NCI-H1436 (cell line): Measurements from ENCODE around the gene PALM3.
"Not testable (repeated sequence)": the region's sequence is repeated elsewhere in the genome, so short reads cannot be mapped to it uniquely, and the experiment has no call there.

Experiments
- DNase-seq: peaks from one replicate; lab custom pipeline; 2025; lab: John Stamatoyannopoulos, UW

The PALM3 gene

DNA sequence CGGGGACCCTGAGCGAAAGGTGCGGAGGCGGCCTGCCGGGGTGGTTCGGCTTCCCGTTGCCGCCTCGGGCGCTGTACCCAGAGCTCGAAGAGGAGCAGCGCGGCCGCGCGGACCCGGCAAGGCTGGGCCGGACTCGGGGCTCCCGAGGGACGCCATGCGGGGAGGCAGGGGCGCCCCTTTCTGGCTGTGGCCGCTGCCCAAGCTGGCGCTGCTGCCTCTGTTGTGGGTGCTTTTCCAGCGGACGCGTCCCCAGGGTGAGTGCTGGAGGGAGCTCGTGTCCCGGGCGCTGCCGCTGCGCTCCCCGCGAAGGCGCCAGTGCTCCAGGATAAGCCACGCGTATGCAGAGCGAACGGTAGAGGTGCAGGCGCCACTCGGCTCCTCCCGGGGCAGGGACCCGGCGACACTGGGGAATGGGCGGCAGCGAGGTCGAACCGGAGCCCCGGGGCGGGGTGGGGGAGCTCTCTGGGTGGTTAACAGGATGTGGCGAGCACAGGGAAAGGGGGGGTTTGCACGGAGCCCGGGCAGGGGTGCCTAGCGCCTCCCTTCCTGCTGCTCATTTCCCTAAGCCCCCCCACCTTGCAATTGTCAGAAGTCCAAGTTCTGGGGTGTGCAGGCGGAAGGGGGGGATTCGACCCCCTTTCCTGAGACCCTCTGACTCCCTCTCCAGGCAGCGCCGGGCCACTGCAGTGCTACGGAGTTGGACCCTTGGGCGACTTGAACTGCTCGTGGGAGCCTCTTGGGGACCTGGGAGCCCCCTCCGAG, 30.0 kb downstream of the PALM3 start, which contains the start of gene IL27RA:
Gene IL27RA, plus strand, starts transcription at position 44 of the 762 bp plus-strand sequence. Its CDS starts 111 bp downstream, at position 155.
- DNase-seq = peak; percentile 36

DNA sequence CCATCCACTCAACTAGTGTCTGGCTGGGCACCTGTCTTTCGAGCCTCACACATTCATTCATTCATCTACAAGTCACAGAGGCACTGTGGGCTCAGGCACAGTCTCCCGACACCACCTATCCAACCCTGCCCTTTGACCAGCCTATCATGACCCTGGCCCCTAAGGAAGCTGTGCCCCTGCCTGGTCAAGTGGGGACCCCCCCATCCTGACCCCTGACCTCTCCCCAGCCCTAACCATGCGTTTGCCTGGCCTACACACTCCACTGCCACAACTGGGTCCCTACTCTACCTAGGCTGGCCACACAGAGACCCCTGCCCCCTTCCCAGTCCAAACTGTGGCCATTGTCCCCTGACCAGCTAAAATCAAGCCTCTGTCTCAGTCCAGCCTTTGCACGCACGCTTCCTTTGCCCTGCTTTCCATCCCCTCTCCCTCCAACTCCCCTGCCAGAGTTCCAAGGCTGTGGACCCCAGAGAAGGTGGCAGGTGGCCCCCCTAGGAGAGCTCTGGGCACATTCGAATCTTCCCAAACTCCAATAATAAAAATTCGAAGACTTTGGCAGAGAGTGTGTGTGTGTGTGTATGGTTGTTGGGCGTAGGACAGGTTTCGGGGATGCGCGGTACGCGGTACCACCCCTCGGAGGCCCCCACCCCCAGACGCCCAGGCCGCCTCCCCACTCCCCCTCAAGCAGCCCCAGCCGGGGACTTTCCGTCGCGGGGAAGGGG, 30.7 kb downstream of the PALM3 start:
- DNase-seq = no peak

DNA sequence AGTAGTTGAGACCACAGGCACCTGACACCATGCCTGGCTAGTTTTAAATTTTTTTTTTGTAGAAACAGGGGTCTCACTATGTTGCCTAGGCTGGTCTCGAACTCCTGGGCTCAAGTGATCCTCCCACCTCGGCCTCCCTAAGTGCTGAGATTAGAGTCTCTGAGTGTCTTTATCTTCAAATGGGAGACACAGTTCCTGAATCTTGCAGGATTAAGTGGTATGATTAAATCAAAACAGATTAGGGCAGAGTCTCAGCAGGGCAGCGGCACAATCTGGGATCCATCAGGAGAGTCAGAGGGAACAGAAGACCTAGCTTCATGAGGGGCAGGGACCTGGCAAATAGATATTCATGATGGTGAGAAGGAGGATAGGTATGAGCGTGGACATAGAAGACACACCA, 33.0 kb downstream of the PALM3 start:
- DNase-seq = no peak

DNA sequence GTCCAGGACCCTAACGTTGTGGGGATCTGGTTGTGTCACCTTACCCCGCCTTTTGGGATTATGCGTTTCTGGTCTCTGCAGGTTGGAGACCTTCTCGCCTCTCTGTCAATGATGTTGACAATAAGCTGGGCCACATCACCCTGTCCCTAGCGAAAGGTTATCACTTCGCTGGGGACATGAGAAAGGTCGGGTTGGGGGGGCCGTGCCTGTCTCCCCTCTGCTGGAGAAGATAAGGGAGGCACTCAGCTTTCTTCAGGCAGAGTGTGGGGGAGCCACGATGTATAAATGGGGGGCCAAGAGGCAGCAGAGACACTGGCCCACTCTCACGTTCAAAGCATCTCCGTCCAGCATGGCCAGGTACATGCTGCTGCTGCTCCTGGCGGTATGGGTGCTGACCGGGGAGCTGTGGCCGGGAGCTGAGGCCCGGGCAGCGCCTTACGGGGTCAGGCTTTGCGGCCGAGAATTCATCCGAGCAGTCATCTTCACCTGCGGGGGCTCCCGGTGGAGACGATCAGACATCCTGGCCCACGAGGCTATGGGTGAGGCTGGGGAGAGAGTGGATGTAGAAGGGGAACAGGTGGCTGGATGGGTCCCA, 33.9 kb downstream of the PALM3 start, which contains the start of gene RLN3:
Gene RLN3, plus strand, starts transcription at position 293 of the 595 bp plus-strand sequence. Its CDS starts 57 bp downstream, at position 350.
- DNase-seq = no peak

DNA sequence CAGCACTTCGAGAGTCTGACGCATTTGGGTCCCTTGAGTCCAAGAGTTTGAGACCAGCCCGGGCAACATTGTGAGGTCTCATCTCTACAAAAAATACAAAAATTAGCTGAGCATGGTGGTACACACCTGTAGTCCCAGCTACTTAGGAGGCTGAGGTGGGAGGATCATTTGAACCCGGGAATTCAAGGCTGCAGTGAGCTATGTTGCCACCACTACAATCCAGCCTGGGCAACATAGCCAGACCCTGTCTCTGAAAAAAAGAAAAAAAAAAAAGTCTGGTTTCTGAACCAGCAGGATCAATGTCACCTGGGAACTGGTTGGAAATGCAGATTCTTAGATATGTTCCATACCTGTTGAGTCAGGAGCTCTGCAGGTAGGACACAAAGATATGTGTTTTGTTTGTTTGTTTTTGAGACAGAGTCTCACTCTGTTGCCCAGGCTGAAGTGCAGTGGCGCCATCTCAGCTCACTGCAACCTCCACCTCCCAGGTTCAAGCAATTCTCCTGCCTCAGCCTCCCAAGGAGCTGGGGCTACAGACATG, 35.2 kb downstream of the PALM3 start:
- not testable (repeated sequence) for DNase-seq

DNA sequence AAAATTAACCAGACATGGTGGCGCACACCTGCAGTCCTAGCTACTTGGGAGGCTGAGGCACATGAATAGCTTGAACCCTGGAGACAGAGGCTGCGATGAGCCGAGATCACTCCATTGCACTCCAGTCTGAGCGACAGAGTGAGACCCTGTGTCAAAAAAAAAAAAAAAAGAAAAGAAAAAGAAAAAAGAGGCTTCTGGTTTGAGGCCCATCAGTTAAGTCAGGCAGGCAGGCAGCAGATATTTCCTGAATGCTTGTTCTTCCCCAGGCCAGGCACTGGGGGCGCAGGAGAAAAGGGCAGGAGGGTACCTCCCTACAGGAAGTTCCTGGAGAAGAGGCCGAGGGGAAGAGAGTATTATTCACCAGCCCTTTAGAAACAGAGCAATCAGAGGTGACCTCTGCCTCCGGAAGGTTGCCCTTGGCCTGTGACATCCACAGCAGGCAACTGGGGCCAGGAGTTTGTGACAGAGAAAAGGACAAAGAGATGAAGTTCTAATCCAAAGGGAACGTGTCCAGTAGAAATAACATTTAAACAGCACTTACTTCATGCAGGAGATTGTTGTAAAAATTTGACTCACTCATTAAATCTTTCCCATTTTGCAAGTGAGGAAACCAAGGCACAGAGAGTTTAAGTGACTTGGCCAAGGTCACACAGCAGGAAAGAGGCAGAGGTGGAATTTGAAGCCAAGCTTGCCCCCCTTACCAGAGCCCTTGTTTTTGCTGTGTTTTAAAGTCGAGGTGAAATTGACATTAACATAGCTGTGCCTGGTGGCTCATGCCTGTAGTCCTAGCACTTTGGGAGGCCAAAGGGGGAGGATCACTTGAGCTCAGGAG, 38.3 kb downstream of the PALM3 start:
- DNase-seq = no peak

DNA sequence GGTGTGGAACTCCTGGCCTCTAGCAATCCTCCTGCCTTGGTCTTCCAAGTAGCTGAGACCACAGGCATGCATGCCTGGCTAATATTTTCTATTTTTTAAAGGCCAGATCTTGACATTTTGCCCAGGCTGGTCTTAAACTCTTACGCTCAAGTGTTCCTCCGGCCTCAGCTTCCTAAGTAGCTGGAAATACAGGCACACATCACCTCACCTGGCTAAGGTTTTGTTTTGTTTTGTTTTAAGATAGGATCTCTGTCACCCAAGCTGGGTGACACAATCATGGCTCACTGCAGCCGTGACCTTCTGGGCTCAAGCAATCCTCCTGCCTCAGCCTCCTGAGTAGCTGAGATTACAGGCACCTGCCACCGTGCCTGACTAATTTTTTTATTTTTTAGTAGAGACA, 39.4 kb downstream of the PALM3 start:
- no peak for DNase-seq

DNA sequence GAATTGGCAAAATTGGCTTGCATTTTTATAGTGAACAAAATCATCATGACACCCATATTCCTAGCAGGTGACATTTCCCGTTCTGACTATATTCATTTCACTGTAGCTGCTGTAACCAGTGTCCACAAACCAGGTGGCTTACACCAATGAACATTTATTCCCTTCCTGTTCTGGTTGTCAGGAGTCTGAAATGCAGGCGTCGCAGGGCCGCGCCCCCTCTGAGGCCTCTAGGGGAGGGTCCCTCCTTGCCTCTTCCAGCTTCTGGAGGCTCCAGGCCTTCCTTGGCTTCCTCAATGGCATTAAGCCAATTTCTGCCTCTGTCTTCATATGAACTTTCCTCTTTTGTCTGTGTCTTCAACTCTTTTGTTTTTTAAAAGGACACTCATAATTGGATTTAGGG, 40.4 kb downstream of the PALM3 start:
- DNase-seq = no peak

DNA sequence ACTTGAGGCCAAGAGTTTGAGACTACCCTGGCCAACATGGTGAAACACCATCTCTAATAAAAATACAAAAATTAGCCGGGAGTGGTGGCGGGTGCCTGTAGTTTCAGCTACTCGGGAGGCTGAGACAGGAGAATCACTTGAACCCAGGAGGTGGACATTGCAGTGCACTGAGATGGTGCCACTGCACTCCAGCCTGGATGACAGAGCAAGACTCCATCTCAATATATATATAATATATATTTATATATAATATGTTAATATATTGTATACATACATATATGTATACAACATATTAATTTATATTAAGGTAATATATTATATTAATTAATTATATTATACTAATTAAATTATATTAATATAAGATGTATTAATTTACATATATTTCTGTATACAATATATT, 42.1 kb downstream of the PALM3 start:
- not testable (repeated sequence) for DNase-seq

DNA sequence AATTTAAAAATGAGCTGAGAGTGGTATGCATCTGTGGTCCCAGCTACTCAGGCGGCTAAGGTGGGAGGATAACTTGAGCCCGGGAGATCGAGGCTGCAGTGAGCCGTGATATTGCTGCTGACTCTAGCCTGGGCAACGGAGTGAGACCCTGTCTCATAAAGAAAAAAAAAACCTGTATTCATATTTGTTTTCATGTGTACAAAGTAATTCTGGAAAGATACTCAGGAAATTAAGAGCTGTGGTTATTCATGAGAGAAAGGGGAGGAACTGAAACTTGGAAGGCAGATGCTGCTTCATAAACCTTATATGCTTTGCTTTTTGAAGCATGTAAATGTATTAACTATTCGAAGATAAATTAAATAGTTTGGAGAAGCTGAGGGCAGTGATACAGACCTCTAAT, 42.8 kb downstream of the PALM3 start:
- no peak for DNase-seq

DNA sequence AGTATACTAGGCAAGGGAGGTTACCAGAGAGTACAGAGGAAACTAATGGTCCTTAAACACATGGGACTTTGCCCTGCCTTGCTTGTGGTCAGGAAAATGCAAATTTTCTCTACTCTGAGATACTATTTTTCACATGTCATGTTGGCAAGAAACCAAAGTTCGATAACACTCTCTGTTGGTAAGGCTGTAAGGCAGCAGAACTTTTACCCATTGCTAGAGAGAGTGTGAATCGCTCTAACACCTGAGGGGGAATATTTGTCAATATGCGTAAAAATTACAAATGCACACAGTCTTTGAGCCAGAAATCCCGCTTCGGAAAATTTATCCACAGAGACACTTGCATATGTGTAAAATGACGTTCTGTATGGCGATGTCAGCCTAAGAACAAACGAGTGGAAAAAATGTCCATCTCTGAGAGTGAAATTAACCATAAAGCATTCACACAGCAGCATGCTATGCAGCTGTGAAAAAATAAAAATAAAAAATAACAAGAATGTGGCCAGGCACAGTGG, 46.3 kb downstream of the PALM3 start:
- no peak for DNase-seq

DNA sequence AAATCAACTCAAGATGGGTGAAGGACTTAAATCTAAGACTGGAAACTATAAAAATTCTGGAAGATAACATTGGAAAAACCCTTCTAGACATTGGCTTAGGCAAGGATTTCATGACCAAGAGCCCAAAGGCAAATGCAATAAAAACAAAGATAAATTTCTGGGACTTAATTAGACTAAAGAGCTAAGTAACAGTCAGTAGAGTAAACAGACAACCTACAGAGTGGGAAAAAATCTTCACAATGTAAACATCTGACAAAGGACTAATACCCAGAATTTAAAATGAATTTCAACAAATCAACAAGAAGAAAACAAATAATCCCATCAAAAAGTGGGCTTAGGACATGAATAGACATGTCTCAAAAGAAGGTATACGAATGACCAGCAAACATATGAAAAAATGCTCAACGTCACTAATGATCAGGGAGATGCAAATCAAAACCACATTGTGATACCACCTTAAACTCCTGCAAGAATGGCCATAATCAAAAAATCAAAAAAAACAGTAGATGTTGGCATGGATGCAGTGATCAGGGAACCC, 49.4 kb downstream of the PALM3 start:
- DNase-seq = no peak

DNA sequence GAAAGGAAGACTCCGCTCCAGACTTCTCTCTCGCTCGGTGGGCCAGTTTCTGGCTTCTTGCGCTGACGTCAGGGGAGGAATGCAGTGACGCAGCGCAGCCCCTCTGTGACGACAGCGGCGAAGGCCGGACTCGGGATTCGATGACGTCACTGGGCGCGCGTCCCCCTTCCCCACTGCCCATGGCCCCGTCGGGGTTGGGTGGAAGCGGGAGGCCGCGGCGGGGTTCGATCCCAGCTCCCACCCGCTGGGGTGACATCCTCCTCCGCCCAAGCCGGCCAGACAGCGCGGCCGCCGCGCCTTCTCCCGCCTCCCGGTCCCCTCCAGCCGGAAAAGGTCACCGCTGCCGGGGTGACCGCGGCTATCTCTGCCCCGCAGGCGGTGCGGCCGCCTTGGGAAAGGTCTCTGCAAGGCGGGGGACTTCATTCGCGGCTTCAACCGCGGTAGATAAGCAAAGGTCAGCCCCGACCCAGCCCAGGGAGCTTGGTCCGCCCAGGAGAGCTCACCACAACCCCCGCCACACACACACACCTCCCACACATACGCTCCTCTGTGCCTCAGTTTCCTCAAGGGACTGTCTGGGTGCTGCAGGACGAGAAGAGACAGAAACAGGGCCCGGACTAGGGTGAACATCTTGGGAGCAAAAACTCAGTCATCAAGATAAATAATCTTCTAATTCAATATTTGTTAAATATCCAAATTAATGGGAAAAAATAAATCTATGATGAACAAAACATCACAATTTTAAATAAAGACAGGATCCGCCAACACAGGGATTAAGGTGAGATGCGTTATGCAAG, 54.9 kb downstream of the PALM3 start:
- DNase-seq = peak; percentile 93

DNA sequence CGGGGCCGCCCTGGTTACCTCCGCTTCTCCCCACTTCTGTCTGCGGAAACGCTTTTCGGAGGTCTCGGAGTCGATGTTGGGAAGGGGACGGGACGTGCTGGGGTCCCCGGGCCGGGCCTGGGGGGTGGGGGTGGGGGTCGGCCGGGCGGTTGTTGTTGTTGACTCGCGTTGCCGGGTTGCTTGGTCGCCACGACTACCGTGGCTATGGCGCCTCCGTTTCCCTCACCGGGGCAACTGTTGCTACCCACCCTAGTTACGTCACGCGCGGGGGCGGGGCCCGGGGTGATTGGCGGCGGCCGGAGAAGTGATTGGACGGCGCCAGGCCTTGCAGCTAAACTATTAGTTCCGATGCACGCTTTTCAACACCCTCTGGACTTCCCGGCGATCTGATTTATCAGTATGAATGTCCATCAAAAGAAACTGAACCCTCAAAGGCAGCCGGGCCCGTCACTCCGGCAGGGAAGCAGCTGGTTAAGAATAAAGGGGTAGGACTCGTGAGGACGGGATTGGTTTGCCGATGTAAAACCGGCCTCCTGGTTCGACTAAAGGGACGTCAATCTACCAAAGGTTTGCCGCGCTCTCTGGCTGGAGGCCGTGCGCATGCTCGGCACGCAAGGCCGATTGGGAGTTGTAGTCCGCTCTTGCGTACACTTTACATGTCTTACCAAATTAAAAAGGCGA, 55.7 kb downstream of the PALM3 start, which contains the start of gene RFX1:
Gene RFX1, minus strand, starts transcription at position 236 of the 681 bp plus-strand sequence. CDS start 12,477 bp downstream, outside the sequence.
- peak; percentile 99 for DNase-seq

DNA sequence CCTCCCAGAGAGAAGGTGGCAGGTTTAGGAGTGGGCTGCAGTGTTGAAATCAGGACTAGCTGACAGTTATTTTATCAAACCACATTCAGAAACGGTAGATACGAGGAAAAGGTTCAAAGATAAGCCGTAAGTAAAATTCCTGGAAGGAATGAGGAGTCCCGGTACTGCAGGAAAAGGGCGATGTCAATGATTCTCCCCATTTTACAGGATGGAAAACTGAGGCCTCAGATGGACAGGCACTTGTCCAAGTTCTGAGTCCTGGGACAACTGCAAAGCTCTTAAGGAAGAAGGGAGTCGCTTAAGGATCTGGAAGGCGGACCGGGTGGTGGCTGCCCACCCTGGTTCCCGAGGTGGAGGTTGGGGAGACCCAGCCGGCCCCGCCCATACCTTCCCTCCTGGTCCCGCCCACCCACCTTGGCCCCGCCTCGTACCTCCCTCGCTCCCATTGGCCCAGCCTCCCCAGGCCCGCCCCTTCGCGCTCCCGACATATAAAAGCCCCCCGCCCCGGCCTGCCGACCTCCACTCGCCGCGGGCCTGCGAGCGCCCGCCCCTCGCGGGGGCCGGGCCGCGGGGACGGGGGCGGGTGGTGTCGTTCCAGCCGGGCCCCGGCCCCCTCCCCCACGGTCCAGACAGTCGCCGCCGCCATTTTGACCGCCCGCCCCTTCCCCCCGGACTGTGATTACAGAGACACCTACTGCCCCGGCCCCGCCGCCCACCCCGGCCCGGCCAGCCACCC, 56.4 kb downstream of the PALM3 start:
- DNase-seq = peak; percentile 87

DNA sequence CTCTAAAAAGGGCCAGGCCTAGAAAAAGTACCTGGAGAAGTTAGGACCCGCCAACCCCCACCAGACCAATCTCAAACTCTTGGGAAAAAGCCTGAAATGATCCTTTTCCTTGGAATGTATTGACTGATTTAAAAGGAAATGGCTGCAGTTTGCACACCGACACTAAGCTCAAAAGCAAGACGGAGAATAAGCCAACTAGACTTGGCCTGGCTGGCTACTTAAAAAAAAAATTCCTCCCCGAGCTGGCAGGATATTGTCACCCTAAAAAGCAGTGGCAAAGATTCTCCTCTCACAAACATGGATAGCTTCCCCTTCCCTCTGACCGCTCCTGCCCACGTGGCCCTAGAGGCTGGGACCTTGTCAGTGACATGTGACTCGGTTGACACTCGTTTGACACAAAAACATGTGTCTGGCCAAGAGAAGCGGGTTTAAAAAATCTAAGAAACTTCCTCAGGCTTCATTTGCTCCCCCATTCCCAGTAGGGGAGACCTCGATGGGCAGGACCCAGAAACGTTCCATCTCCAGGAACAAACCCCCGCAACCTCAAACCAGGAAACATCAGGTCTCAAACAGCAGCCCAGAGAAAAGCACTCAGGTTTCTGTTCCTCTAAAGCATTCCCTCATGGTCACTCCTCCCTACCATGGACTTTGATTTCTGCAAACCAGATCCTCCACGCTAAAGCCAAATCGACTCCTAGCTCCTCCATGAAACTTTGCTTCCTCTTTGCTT, 57.1 kb downstream of the PALM3 start:
- no peak for DNase-seq
